Esophagus squamous epithelium (tissue), 4 donors: Measurements from ENCODE around the gene VPS26C.
"Not testable (repeated sequence)": the region's sequence is repeated elsewhere in the genome, so short reads cannot be mapped to it uniquely, and the experiment has no call there.

Experiments used
- POLR2A ChIP-seq, 4 donors: fragments of 450-650 bp; IDR thresholded peaks; one replicate each; pipeline ENCODE4 v1.6.1; 2017; ENCODE audit warnings: antibody characterized with exemption in 4 of 4, mild to moderate bottlenecking in 4 of 4, moderate library complexity in 3 of 4
- TF ChIP-seq, protein P1 (sequence below), 6 experiments: fragments of 450-650 bp in 4 of 6; fragments of 200-600 bp in 2 of 6; sonication (generic) in 2 of 6; IDR thresholded peaks; one replicate each; pipeline ENCODE4 v1.5.1; 2016 to 2019; ENCODE audit warnings: antibody characterized with exemption in 6 of 6, mild to moderate bottlenecking in 4 of 6, moderate library complexity in 4 of 6

- TF ChIP-seq, protein P1, sequence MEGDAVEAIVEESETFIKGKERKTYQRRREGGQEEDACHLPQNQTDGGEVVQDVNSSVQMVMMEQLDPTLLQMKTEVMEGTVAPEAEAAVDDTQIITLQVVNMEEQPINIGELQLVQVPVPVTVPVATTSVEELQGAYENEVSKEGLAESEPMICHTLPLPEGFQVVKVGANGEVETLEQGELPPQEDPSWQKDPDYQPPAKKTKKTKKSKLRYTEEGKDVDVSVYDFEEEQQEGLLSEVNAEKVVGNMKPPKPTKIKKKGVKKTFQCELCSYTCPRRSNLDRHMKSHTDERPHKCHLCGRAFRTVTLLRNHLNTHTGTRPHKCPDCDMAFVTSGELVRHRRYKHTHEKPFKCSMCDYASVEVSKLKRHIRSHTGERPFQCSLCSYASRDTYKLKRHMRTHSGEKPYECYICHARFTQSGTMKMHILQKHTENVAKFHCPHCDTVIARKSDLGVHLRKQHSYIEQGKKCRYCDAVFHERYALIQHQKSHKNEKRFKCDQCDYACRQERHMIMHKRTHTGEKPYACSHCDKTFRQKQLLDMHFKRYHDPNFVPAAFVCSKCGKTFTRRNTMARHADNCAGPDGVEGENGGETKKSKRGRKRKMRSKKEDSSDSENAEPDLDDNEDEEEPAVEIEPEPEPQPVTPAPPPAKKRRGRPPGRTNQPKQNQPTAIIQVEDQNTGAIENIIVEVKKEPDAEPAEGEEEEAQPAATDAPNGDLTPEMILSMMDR (IDR thresholded peaks at IDR 0.05): not testable (repeated sequence)
- TF ChIP-seq POLR2A (IDR thresholded peaks at IDR 0.05): not testable (repeated sequence)
Observed at GRCh38 chr21:37316072-37316471, 48.9 kb upstream of the VPS26C start.
